ENCODE measurements around the gene IRAK2. TPM values are rescaled to one million over a fixed set of nuclear protein-coding genes. Genes with fewer than 3 reads are reported as not detected.

Gene IRAK2
- total RNA-seq, 2 experiments from 2014 or later: 3.0 TPM

DNA sequence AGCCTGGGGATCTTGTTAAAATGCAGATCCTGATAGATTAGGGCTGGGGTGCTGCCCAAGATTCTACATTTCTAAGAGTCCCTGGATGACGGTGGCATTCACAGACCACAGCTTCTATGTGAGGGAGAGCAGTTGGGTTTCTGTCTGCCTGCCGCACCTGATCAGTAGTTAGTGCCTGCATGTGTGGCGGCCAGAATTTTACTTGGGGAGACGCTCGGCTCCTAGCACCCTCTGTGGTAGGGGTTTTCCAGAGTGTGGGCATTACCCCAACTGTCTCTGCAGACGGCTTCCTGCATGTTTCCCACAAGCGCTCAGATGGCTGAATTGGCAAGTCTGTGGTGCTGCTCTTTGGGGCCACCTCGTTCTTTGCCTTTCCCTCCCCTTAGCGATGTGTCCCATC is 119.8 kb downstream of the IRAK2 start:
- peaks cover 46% of the 10 kb centered on the region for H3K4me1 Mint-ChIP-seq (ENCODE audit: low read depth)
- ATAC-seq: peak; percentile 61
- peak; percentile 48 for DNase-seq
- no peaks in the 10 kb centered on the region for H3K27me3 Mint-ChIP-seq
- H3K27ac Mint-ChIP-seq: peak overlapping the region; percentile 51
- ChIA-PET CTCF (interaction anchor here (1.6 to 4.1 kb wide), 2 partner anchors 20 to 21 kb away, joined by 4 to 17 read pairs; no protein-coding TSS in a partner anchor), POLR2A (interaction anchor here (1.0 to 2.5 kb wide), 3 partner anchors 8 to 20 kb away, joined by 3 to 8 read pairs (median 5); partner anchors contain the start of gene GHRL)
- H3K9me3 Mint-ChIP-seq: no peaks in the 10 kb centered on the region
- TF ChIP-seq, protein P1, sequence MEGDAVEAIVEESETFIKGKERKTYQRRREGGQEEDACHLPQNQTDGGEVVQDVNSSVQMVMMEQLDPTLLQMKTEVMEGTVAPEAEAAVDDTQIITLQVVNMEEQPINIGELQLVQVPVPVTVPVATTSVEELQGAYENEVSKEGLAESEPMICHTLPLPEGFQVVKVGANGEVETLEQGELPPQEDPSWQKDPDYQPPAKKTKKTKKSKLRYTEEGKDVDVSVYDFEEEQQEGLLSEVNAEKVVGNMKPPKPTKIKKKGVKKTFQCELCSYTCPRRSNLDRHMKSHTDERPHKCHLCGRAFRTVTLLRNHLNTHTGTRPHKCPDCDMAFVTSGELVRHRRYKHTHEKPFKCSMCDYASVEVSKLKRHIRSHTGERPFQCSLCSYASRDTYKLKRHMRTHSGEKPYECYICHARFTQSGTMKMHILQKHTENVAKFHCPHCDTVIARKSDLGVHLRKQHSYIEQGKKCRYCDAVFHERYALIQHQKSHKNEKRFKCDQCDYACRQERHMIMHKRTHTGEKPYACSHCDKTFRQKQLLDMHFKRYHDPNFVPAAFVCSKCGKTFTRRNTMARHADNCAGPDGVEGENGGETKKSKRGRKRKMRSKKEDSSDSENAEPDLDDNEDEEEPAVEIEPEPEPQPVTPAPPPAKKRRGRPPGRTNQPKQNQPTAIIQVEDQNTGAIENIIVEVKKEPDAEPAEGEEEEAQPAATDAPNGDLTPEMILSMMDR (IDR thresholded peaks at IDR 0.05): no peak
- no peak overlapping the region for H3K4me3 Mint-ChIP-seq
- H3K36me3 Mint-ChIP-seq (ENCODE audit: low read depth): peaks cover 43% of the 10 kb centered on the region
- intact Hi-C loops (cut with micrococcal nuclease): no loop called here

DNA sequence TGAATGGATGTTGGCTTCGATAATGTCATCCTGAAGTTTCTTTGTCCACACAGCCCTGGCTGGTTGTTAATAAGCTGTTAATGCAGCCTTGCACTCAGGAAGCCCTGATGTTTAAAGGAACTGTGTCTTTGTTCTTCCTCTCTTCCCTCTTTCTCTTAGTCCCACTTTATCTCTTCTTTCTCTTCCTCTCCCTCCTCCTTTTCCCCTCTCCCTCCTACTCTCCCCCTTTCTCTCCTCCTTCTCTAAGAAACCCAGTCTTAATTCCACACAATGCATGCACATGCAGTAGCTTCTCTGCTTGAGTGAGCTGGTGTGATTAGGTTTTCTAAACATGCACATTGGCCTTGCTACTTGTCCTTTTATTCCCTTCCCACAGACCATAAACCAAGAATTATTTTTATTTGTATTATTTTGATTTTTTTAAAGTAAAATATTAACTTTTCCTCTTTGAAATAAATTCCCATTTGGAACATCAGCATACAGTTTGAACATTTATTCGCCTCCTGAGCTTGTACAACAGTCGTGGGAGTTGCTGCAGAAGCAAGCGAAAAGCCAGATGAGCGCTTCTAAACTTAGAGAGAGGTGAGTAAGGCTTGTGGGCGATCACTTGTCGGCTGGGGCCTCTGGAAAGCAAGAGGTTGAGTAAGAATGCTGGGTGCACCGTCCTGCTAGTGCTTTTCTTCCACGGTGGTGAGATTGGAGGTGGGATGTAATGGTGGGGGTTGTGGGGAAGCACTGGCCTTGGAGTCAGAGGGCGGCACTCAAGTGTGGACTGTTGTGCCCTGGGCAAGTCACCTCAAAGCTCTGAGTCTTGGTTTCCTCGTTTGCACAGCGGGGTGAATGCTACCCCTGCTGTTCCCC is 120.8 kb downstream of the IRAK2 start:
- no peak overlapping the region for H3K4me3 Mint-ChIP-seq
- ChIA-PET CTCF (interaction anchor here (1.0 to 4.1 kb wide), 4 partner anchors 9 to 784 kb away, joined by 3 to 17 read pairs (median 5); no protein-coding TSS in a partner anchor), POLR2A (interaction anchor here (1.1 to 3.4 kb wide), 4 partner anchors 7 to 118 kb away, joined by 3 to 11 read pairs (median 6); partner anchors contain the start of genes GHRL, SEC13 and TATDN2)
- peak overlapping the region; percentile 51 for H3K27ac Mint-ChIP-seq
- peaks cover 40% of the 10 kb centered on the region for H3K36me3 Mint-ChIP-seq (ENCODE audit: low read depth)
- TF ChIP-seq, protein P1 (IDR thresholded peaks at IDR 0.05): no peak
- H3K4me1 Mint-ChIP-seq (ENCODE audit: low read depth): peaks cover 40% of the 10 kb centered on the region
- H3K27me3 Mint-ChIP-seq: no peaks in the 10 kb centered on the region
- intact Hi-C loops (cut with micrococcal nuclease): no loop called here
- no peaks in the 10 kb centered on the region for H3K9me3 Mint-ChIP-seq
- ATAC-seq (no peak), DNase-seq (no peak)

DNA sequence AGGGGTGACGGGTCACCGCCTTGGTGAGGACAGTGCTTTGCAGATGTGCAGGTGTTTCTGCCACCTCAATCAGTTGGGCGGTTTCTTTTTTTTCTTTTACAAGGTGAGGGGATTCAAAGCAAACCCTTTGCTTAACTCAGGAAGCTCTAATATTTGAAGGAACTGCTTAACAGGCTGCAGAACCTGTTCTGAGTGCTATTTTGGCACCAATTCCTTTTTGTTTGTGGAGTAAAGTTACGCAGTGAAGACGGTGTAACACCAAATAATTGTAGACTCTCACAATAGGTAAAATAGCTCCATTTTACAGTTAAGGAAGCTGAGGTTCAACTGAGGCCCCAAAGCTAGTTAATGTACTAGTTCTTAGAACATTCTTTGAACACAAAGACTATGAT is 121.4 kb downstream of the IRAK2 start:
- peaks cover 35% of the 10 kb centered on the region for H3K4me1 Mint-ChIP-seq (ENCODE audit: low read depth)
- no peaks in the 10 kb centered on the region for H3K27me3 Mint-ChIP-seq
- no peak overlapping the region for H3K4me3 Mint-ChIP-seq
- H3K27ac Mint-ChIP-seq: peak overlapping the region; percentile 16
- POLR2A ChIA-PET: interaction anchor here (1.1 to 3.4 kb wide), 2 partner anchors 35 to 38 kb away, joined by 3 to 11 read pairs; partner anchors contain the start of genes SEC13 and TATDN2
- peaks cover 34% of the 10 kb centered on the region for H3K36me3 Mint-ChIP-seq (ENCODE audit: low read depth)
- CTCF ChIA-PET: interaction anchor here (1.0 to 4.1 kb wide), 6 partner anchors 10 to 784 kb away, joined by 3 to 17 read pairs (median 4); no protein-coding TSS in a partner anchor
- DNase-seq (no peak), ATAC-seq (no peak)
- intact Hi-C loops (cut with micrococcal nuclease): no loop called here
- TF ChIP-seq, protein P1 (IDR thresholded peaks at IDR 0.05): no peak
- H3K9me3 Mint-ChIP-seq: no peaks in the 10 kb centered on the region

DNA sequence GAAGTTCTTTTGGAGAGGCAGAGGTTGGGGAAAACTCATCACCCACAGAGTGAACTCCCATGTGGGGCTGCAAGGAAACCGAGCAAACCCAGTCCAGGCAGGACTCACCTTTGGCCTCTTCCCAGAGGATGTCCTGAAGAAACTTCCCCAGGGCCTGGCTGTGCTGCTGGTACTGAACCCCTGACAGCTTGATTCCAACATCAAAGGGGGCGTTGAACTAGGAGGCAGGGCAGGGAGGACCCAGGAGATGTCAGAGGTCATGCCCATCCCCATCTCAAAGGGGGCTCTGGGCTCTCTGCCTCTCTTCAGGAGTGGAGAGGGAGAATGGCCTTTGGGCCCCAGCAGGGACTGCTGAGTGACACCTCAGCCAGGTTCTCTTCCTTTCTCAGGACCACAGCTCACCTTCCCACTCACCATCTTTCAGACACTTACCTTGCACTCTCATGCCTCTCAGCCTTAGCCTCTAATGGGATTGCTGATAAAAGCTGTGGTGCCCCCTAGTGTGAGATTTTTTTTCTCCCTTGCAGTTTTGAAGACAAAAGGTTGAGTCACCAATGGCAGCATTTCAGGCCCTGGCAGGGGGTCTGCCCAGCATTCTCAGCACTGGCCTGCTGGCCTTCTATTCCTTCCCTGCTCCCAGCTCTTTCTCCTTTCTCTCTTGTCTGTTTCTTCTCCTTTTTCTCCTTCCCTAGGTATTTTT is 122.0 kb downstream of the IRAK2 start:
- H3K4me1 Mint-ChIP-seq (ENCODE audit: low read depth): peaks cover 35% of the 10 kb centered on the region
- DNase-seq (peak; percentile 60), ATAC-seq (peak; percentile 49)
- ChIA-PET CTCF (interaction anchor here (0.8 to 4.1 kb wide), 10 partner anchors 10 to 785 kb away, joined by 3 to 17 read pairs (median 4); partner anchors contain the start of genes CRELD1 and SEC13), POLR2A (interaction anchor here (0.6 to 3.4 kb wide), 2 partner anchors 35 to 387 kb away, joined by 3 to 11 read pairs; partner anchors contain the start of gene SEC13)
- TF ChIP-seq, protein P1 (IDR thresholded peaks at IDR 0.05): peak; percentile 37
- no peaks in the 10 kb centered on the region for H3K9me3 Mint-ChIP-seq
- H3K36me3 Mint-ChIP-seq (ENCODE audit: low read depth): peaks cover 34% of the 10 kb centered on the region
- intact Hi-C loops (cut with micrococcal nuclease): no loop called here
- H3K27me3 Mint-ChIP-seq: no peaks in the 10 kb centered on the region
- H3K4me3 Mint-ChIP-seq: no peak overlapping the region
- H3K27ac Mint-ChIP-seq: no peak overlapping the region

Data from activated CD8-positive, alpha-beta T cell treated with anti-CD3 and anti-CD28 coated beads for 36 hours (primary cell).